Epithelial cell of esophagus (primary cell): ENCODE measurements around the gene OR1J4.

ENCODE experiments used
- DNase-seq: peaks from one replicate; pipeline ENCODE4 v3.0.0; 2010; ENCODE audit warnings: low read depth
- H3K4me3 ChIP-seq: 2 replicates; pipeline ENCODE4 v1.5.1; 2011; ENCODE audit warnings: mild to moderate bottlenecking, low read length, control low read depth
- CTCF ChIP-seq: IDR thresholded peaks from 2 replicates; pipeline ENCODE4 v1.5.1; 2011; ENCODE audit warnings: low read depth, mild to moderate bottlenecking, low read length, control low read depth, inconsistent platforms; ENCODE audit not compliant: insufficient read depth; ENCODE audit errors: missing control alignments

Gene OR1J4

GRCh38 chr9:122538757-122539156 is 19.8 kb downstream of the OR1J4 start:
- DNase-seq = no peak
- H3K4me3 ChIP-seq = no peak overlapping the region
- no peak for TF ChIP-seq CTCF

DNA sequence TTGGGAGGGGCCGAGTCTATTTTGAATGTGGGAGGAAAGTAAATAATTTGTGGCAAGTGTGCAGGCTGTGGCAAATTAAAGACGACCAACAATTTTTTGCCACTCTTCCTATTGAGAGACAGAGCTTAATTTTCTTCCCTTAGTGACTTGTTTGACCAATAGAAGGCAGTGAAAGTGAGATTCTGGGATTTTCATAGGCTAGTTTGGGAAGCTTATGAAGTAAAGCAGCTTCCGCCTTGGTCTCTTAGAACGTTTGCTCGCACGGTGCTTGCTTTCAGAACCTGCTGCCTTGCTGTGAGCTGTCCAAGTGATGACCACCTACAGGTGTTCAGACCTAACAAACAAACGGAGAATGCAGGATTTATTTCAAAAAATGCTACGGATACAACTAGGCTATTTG is 27.3 kb downstream of the OR1J4 start:
- no peak for DNase-seq
- no peak for TF ChIP-seq CTCF
- H3K4me3 ChIP-seq = no peak overlapping the region

GRCh38 chr9:122551371-122551770 is 32.4 kb downstream of the OR1J4 start:
- DNase-seq = peak; percentile 80
- no peak overlapping the region for H3K4me3 ChIP-seq
- TF ChIP-seq CTCF = peak; percentile 22

DNA sequence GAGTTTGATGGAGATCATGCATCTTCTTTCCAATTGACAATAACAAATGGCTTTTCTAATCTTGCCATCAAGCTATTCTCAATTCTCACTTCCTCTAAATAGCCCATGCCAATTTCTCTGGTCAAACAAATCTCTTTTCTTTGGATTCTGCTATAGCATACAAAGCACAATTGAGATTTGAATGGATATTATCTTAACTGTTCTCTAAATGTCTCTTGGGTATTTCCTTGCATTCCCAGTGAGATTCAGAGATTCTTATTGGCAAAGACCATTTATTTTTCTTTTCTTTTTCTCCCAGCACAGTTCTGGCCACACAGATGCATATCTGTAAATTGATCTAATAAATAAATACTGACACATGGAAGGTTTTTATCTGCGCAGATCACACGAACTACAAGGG is 33.9 kb downstream of the OR1J4 start, which contains the start of gene OR1N2:
OR1N2 (plus strand) TSS at position 301 of the 400 bp plus-strand sequence. CDS start 100 bp downstream, outside the sequence.
- no peak for TF ChIP-seq CTCF
- no peak for DNase-seq
- H3K4me3 ChIP-seq = no peak within 1 kb of the TSS

- no peak for DNase-seq
- TF ChIP-seq CTCF = no peak
- no peak overlapping the region for H3K4me3 ChIP-seq
Measured at GRCh38 chr9:122561446-122561845, 42.5 kb downstream of the OR1J4 start.

- TF ChIP-seq CTCF = no peak
- DNase-seq = no peak
Measured at GRCh38 chr9:122562134-122562760, 43.3 kb downstream of the OR1J4 start.

GRCh38 chr9:122567901-122568300 is 49.0 kb downstream of the OR1J4 start:
- no peak for TF ChIP-seq CTCF
- no peak overlapping the region for H3K4me3 ChIP-seq
- no peak for DNase-seq

More at GRCh38 chr9:122562134-122562760, 43.3 kb downstream of the OR1J4 start:
- H3K4me3 ChIP-seq = no peak overlapping the region
